HepG2 (cell line): ENCODE results near the gene HNRNPF. TPM values are rescaled to one million over a fixed set of nuclear protein-coding genes. Genes with fewer than 3 reads are reported as not detected.

ENCODE experiments used
- CEBPB ChIP-seq: IDR thresholded peaks from 2 replicates; pipeline ENCODE4 v1.6.1; 2011; ENCODE audit warnings: low read depth, low read length, improper control_type of control experiment, borderline replicate concordance
- CEBPG ChIP-seq: IDR thresholded peaks from 2 replicates; pipeline ENCODE4 v1.6.1; 2016
- CTCF ChIP-seq: sonication (generic); formaldehyde crosslinking; IDR thresholded peaks from 2 replicates; pipeline ENCODE4 v1.5.0; 2020; ENCODE audit warnings: mild to moderate bottlenecking, missing genetic modification reagents, moderate library complexity
- E2F1 ChIP-seq: sonication (generic); formaldehyde crosslinking; IDR thresholded peaks from 2 replicates; pipeline ENCODE4 v1.5.0; 2020; ENCODE audit warnings: missing genetic modification reagents
- GPBP1L1 ChIP-seq: sonication (generic); formaldehyde crosslinking; IDR thresholded peaks from 2 replicates; pipeline ENCODE4 v1.5.0; 2020; ENCODE audit warnings: mild to moderate bottlenecking, missing genetic modification reagents
- HDAC1 ChIP-seq: sonication (generic); formaldehyde crosslinking; IDR thresholded peaks from 2 replicates; pipeline ENCODE4 v1.5.1; 2020; ENCODE audit warnings: mild to moderate bottlenecking, missing genetic modification reagents
- MTA1 ChIP-seq: sonication (generic); formaldehyde crosslinking; IDR thresholded peaks from 2 replicates; pipeline ENCODE4 v1.4.0; 2020; ENCODE audit warnings: missing genetic modification reagents, mild to moderate bottlenecking, borderline replicate concordance
- NBN ChIP-seq: fragments of 450-650 bp; conservative IDR thresholded peaks from 2 replicates; pipeline ENCODE4 v1.6.1; 2017
- NCOA5 ChIP-seq: sonication (generic); formaldehyde crosslinking; IDR thresholded peaks from 2 replicates; pipeline ENCODE4 v1.4.0; 2020; ENCODE audit warnings: missing genetic modification reagents
- NFATC3 ChIP-seq: sonication (generic); formaldehyde crosslinking; IDR thresholded peaks from 2 replicates; pipeline ENCODE4 v1.5.1; 2020; ENCODE audit warnings: mild to moderate bottlenecking, missing genetic modification reagents
- NR0B2 ChIP-seq: sonication (generic); formaldehyde crosslinking; IDR thresholded peaks from 2 replicates; pipeline ENCODE4 v1.4.0; 2020; ENCODE audit warnings: mild to moderate bottlenecking, missing genetic modification reagents
- RBM22 ChIP-seq: fragments of 200-400 bp; formaldehyde crosslinking; optimal IDR thresholded peaks from 2 replicates; pipeline ENCODE3; 2017; ENCODE audit warnings: mild to moderate bottlenecking, low read length, moderate library complexity
- SAFB2 ChIP-seq: sonication (generic); formaldehyde crosslinking; IDR thresholded peaks from 2 replicates; pipeline ENCODE4 v1.5.1; 2020; ENCODE audit warnings: missing genetic modification reagents, low read depth, mild to moderate bottlenecking, borderline replicate concordance
- SETDB1 ChIP-seq: sonication (generic); formaldehyde crosslinking; IDR thresholded peaks from 2 replicates; pipeline ENCODE4 v1.5.1; 2020; ENCODE audit warnings: missing genetic modification reagents, mild to moderate bottlenecking, borderline replicate concordance
- SMC3 ChIP-seq: IDR thresholded peaks from 2 replicates; pipeline ENCODE4 v1.6.1; 2011; ENCODE audit warnings: low read length, improper control_type of control experiment
- STAG1 ChIP-seq: sonication (generic); formaldehyde crosslinking; IDR thresholded peaks from 2 replicates; pipeline ENCODE4 v1.4.0; 2020; ENCODE audit warnings: missing genetic modification reagents
- TAF1 ChIP-seq: sonication (generic); formaldehyde crosslinking; IDR thresholded peaks from 2 replicates; pipeline ENCODE4 v1.4.0; 2020; ENCODE audit warnings: missing genetic modification reagents
- TCF12 ChIP-seq, 2 experiments: fragments of 450-650 bp in 1 of 2; sonication (generic) in 1 of 2; formaldehyde crosslinking in 1 of 2; IDR thresholded peaks; 2 replicates each; pipeline versions ENCODE4 v1.6.1 to v1.8.0; 2017 to 2022; ENCODE audit warnings: antibody characterized with exemption in 1 of 2, mild to moderate bottlenecking in 1 of 2, missing genetic modification reagents in 1 of 2, moderate library complexity in 1 of 2
- TOPORS ChIP-seq: sonication (generic); formaldehyde crosslinking; IDR thresholded peaks from 2 replicates; pipeline ENCODE4 v1.8.0; 2023; ENCODE audit warnings: mild to moderate bottlenecking, missing genetic modification reagents
- ZBTB4 ChIP-seq: sonication (generic); formaldehyde crosslinking; IDR thresholded peaks from 2 replicates; pipeline ENCODE4 v1.4.0; 2020; ENCODE audit warnings: missing genetic modification reagents, mild to moderate bottlenecking, borderline replicate concordance
- ZFP36L2 ChIP-seq: sonication (generic); formaldehyde crosslinking; IDR thresholded peaks from 2 replicates; pipeline ENCODE4 v1.4.0; 2020; ENCODE audit warnings: missing genetic modification reagents
- ZFP62 ChIP-seq: sonication (generic); formaldehyde crosslinking; IDR thresholded peaks from 2 replicates; pipeline ENCODE4 v1.4.0; 2020; ENCODE audit warnings: missing genetic modification reagents
- ZNF207 ChIP-seq: fragments of 450-650 bp; IDR thresholded peaks from 2 replicates; pipeline ENCODE4 v1.6.1; 2016; ENCODE audit warnings: antibody characterized with exemption, borderline replicate concordance
- ZNF431 ChIP-seq: sonication (generic); formaldehyde crosslinking; IDR thresholded peaks from 2 replicates; pipeline ENCODE4 v1.9.0; 2022; ENCODE audit warnings: missing genetic modification reagents, low read depth, mild to moderate bottlenecking, borderline replicate concordance
- polyA plus RNA-seq, 8 experiments: library from polyadenylated mRNA; depleted of rRNA in 3 of 8; stranded (reverse) in 7 of 8; unstranded in 1 of 8; fragments of >200 nt; fragmentation: Illumina TruSeq in 4 of 8; extraction: Trizol in 4 of 8; gene quantifications; 2 replicates each; pipeline versions ENCODE4 v1.2.1 to v1.2.3, GENCODE V29; 2011 to 2016; ENCODE audit warnings: low read depth in 4 of 8, missing spikeins in 1 of 8, mixed read lengths in 1 of 8; ENCODE audit not compliant: insufficient read depth in 1 of 8
- total RNA-seq, 5 experiments: library from RNA; depleted of rRNA; stranded (reverse); fragments of >200 nt; fragmentation: Illumina TruSeq; extraction: Trizol; gene quantifications; 2 replicates each; pipeline ENCODE4 v1.2.3, GENCODE V29; 2016; ENCODE audit warnings: low read depth in 1 of 5

Gene HNRNPF
- total and polyA plus RNA-seq, 2 of the 13 experiments (the other 11 are each of a cell fraction or from before 2014, with no cell fraction given): 166 to 308 TPM

GRCh38 chr10:43390759-43391158 is 18.2 kb downstream of the HNRNPF start (continued):
- TF ChIP-seq ZBTB4 (CRISPR knock-in tag) (no peak), TAF1 (0 out of 2 replicates have a peak, but pooled peaks have one; percentile 21), SETDB1 (CRISPR knock-in tag) (no peak), CEBPG (peak; percentile 35; the same call in 1 of the 2 replicates), NCOA5 (CRISPR knock-in tag) (no peak), NBN (no peak), CEBPB (0 out of 2 replicates have a peak, but pooled peaks have one; percentile 2), ZNF431 (CRISPR knock-in tag) (0 out of 2 replicates have a peak, but pooled peaks have one; percentile 57), SAFB2 (CRISPR knock-in tag) (no peak), SMC3 (peak; percentile 69), TCF12 (IDR thresholded peaks at IDR 0.05) (no peak), TCF12 (CRISPR knock-in tag; IDR thresholded peaks at IDR 0.05) (no peak), NFATC3 (CRISPR knock-in tag) (no peak), ZNF207 (no peak), STAG1 (CRISPR knock-in tag) (peak; percentile 61), RBM22 (peak; percentile 14), HDAC1 (CRISPR knock-in tag) (no peak), NR0B2 (CRISPR knock-in tag) (no peak), ZFP62 (no peak), MTA1 (CRISPR knock-in tag) (no peak), CTCF (peak; percentile 63), GPBP1L1 (no peak), TOPORS (CRISPR knock-in tag) (no peak), ZFP36L2 (no peak), E2F1 (no peak)
